Measurements from ENCODE around the gene DCDC2.

GRCh38 chr6:24257282-24257681, 100.6 kb downstream of the DCDC2 start:
- no peak for TF ChIP-seq POLR2A (IDR thresholded peaks at IDR 0.05)
- no peak for TF ChIP-seq CTCF (IDR thresholded peaks at IDR 0.05)

Measured in breast epithelium (tissue), 3 donors.